ENCODE data around the gene RTL10. TPM values are rescaled to one million over a fixed set of nuclear protein-coding genes. Genes with fewer than 3 reads are reported as not detected.

The RTL10 gene
- total and polyA plus RNA-seq, 4 donors: 7.4 to 22.7 (median 11.6) TPM

- no peaks in the 10 kb centered on the region for H3K9me3 ChIP-seq (ENCODE audit: control insufficient read depth in 4 of 4, insufficient read depth in 3 of 4, low read length in 3 of 4)
- DNase-seq (peak in 1 of 3 donors; percentile 6), ATAC-seq (ENCODE audit: insufficient read depth, low FRiP score) (no peak)
- no peak overlapping the region for H3K4me3 ChIP-seq
- no peak for TF ChIP-seq CTCF (IDR thresholded peaks at IDR 0.05; ENCODE audit: control extremely low read depth, extremely low read depth)
- H3K9ac ChIP-seq (ENCODE audit: insufficient read depth in 1 of 2, low read length in 2 of 2): no peak overlapping the region
- peaks cover 0 to 24% (median 4%) of the 10 kb centered on the region in 5 donors for H3K4me1 ChIP-seq (ENCODE audit: control insufficient read depth in 5 of 5, insufficient read depth in 5 of 5, low read length in 5 of 5)
- peaks cover 0 to 3% (median 0%) of the 10 kb centered on the region in 4 donors for H3K36me3 ChIP-seq (ENCODE audit: control insufficient read depth in 4 of 4, insufficient read depth in 4 of 4, low read length in 4 of 4)
- no peaks in the 10 kb centered on the region for H3K27me3 ChIP-seq (ENCODE audit: control insufficient read depth in 3 of 3, insufficient read depth in 3 of 3, low read length in 2 of 3)
- 84 to 91% methylated on average over 4 of the region's 4 CpGs for WGBS, 2 donors
- no peak overlapping the region for H3K27ac ChIP-seq (ENCODE audit: low read depth in 1 of 2, low read length in 1 of 2)
These were observed 24.9 kb upstream of the RTL10 start for GRCh38 chr22:19879643-19879991.

GRCh38 chr22:19879246-19879570, 24.5 kb upstream of the RTL10 start:
- Histone ChIP-seq H3K36me3 (ENCODE audit: control insufficient read depth in 4 of 4, insufficient read depth in 4 of 4, low read length in 4 of 4) (peaks cover 0 to 3% (median 0%) of the 10 kb centered on the region in 4 donors), H3K4me1 (ENCODE audit: control insufficient read depth in 5 of 5, insufficient read depth in 5 of 5, low read length in 5 of 5) (peaks cover 0 to 29% (median 4%) of the 10 kb centered on the region in 5 donors), H3K4me3 (no peak overlapping the region), H3K27ac (ENCODE audit: low read depth in 1 of 2, low read length in 1 of 2) (no peak overlapping the region), H3K9ac (ENCODE audit: insufficient read depth in 1 of 2, low read length in 2 of 2) (no peak overlapping the region), H3K27me3 (ENCODE audit: control insufficient read depth in 3 of 3, insufficient read depth in 3 of 3, low read length in 2 of 3) (no peaks in the 10 kb centered on the region), H3K9me3 (ENCODE audit: control insufficient read depth in 4 of 4, insufficient read depth in 3 of 4, low read length in 3 of 4) (no peaks in the 10 kb centered on the region)
- TF ChIP-seq CTCF (IDR thresholded peaks at IDR 0.05; ENCODE audit: control extremely low read depth, extremely low read depth): no peak
- 96 to 98% methylated on average over 13 of the region's 13 CpGs for WGBS, 2 donors
- ATAC-seq (ENCODE audit: insufficient read depth, low FRiP score): no peak
- DNase-seq: peak in 1 of 3 donors; percentile 4

- WGBS, 2 donors: 91 to 96% methylated on average over 16 of the region's 16 CpGs
- peaks cover 0 to 32% (median 4%) of the 10 kb centered on the region in 5 donors for H3K4me1 ChIP-seq (ENCODE audit: control insufficient read depth in 5 of 5, insufficient read depth in 5 of 5, low read length in 5 of 5)
- H3K4me3 ChIP-seq: no peak overlapping the region
- no peaks in the 10 kb centered on the region for H3K9me3 ChIP-seq (ENCODE audit: control insufficient read depth in 4 of 4, insufficient read depth in 3 of 4, low read length in 3 of 4)
- DNase-seq (no peak), ATAC-seq (ENCODE audit: insufficient read depth, low FRiP score) (no peak)
- no peak overlapping the region for H3K9ac ChIP-seq (ENCODE audit: insufficient read depth in 1 of 2, low read length in 2 of 2)
- TF ChIP-seq CTCF (IDR thresholded peaks at IDR 0.05; ENCODE audit: control extremely low read depth, extremely low read depth): no peak
- no peaks in the 10 kb centered on the region for H3K27me3 ChIP-seq (ENCODE audit: control insufficient read depth in 3 of 3, insufficient read depth in 3 of 3, low read length in 2 of 3)
- H3K36me3 ChIP-seq (ENCODE audit: control insufficient read depth in 4 of 4, insufficient read depth in 4 of 4, low read length in 4 of 4): peaks cover 0 to 3% (median 0%) of the 10 kb centered on the region in 4 donors
- H3K27ac ChIP-seq (ENCODE audit: low read depth in 1 of 2, low read length in 1 of 2): no peak overlapping the region
These were observed 24.0 kb upstream of the RTL10 start for GRCh38 chr22:19878461-19879245.

Data from lung (tissue), 12 donors.